IgD-negative memory B cell (primary cell): Measurements from ENCODE around the gene FAM3B. TPM values are rescaled to one million over a fixed set of nuclear protein-coding genes. Genes with fewer than 3 reads are reported as not detected.
"Not testable (repeated sequence)": the region's sequence is repeated elsewhere in the genome, so short reads cannot be mapped to it uniquely, and the experiment has no call there.

Experiments
- H3K27ac Mint-ChIP-seq, 3 donors: one replicate each; pipeline ENCODE4 v1.8.0; 2020 to 2022; ENCODE audit warnings: mild to moderate bottlenecking in 3 of 3, mixed read lengths in 3 of 3, moderate library complexity in 1 of 3
- H3K27me3 Mint-ChIP-seq: one replicate; pipeline ENCODE4 v1.8.0; 2021; ENCODE audit warnings: mixed read lengths
- H3K36me3 Mint-ChIP-seq: one replicate; pipeline ENCODE4 v1.8.0; 2020; ENCODE audit warnings: mild to moderate bottlenecking, mixed read lengths
- H3K4me1 Mint-ChIP-seq, 3 donors: one replicate each; pipeline ENCODE4 v1.8.0; 2020 to 2022; ENCODE audit warnings: mixed read lengths in 3 of 3, mild to moderate bottlenecking in 1 of 3
- H3K4me3 Mint-ChIP-seq, 4 donors: one replicate each; pipeline ENCODE4 v1.8.0; 2020 to 2022; ENCODE audit warnings: mild to moderate bottlenecking in 4 of 4, mixed read lengths in 4 of 4, moderate library complexity in 3 of 4
- H3K9me3 Mint-ChIP-seq, 3 donors: one replicate each; pipeline ENCODE4 v1.8.0; 2020 to 2021; ENCODE audit warnings: mixed read lengths in 3 of 3, mild to moderate bottlenecking in 1 of 3
- polyA plus RNA-seq: library from polyadenylated mRNA; unstranded; fragments of 300-500 nt; fragmentation: Illumina TruSeq; gene quantifications from one replicate; pipeline ENCODE4 v1.2.3, GENCODE V29; 2021

FAM3B gene
- polyA plus RNA-seq, 1 donor from 2014 or later: not detected

GRCh38 chr21:41304068-41304720 lies 12.4 kb upstream of the FAM3B start:
- Mint-ChIP-seq H3K27me3 (peaks cover 3% of the 10 kb centered on the region), H3K4me3 (no peak overlapping the region), H3K27ac (no peak overlapping the region), H3K36me3 (no peaks in the 10 kb centered on the region), H3K9me3 (no peaks in the 10 kb centered on the region), H3K4me1 (no peaks in the 10 kb centered on the region)

- Mint-ChIP-seq H3K4me3 (no peak overlapping the region), H3K27me3 (peaks cover 1% of the 10 kb centered on the region), H3K27ac (no peak overlapping the region), H3K36me3 (no peaks in the 10 kb centered on the region), H3K9me3 (no peaks in the 10 kb centered on the region), H3K4me1 (peaks cover 0 to 4% (median 3%) of the 10 kb centered on the region in 3 donors)
These were observed 9.4 kb upstream of the FAM3B start for GRCh38 chr21:41307219-41307618.

DNA sequence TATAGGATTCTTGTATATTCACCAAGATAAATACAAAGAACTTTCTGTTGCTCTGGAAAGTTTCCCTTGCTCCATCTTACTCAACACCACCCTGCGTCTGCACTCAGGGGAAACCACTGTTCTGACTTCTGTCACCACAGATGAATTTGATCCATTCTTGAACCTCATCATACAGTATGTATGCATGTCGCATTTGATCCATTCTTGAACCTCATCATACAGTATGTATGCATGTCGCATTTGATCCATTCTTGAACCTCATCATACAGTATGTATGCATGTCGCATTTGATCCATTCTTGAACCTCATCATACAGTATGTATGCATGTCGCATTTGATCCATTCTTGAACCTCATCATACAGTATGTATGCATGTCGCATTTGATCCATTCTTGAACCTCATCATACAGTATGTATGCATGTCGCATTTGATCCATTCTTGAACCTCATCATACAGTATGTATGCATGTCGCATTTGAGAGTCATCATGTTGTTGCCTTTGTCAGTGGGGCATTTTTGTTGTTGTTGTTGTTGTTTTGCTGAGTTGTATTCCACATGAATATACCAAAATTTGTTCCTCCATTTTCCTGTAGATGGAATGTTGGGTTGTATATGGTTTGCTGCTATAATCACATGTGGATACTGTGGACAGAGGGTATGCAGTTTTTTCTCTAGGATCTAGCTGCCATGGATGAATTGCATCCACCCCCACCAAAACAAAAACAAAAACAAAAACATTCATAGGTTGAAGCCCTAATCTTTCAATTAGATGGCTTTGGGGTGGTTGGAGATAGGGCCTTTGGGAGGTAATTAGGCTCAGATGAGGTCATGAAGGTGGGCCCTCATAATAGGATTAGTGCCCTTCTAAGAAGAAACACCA lies 3.1 kb upstream of the FAM3B start:
- H3K4me3 Mint-ChIP-seq, H3K4me1 Mint-ChIP-seq, H3K9me3 Mint-ChIP-seq, H3K36me3 Mint-ChIP-seq, H3K27ac Mint-ChIP-seq: not testable (repeated sequence)
- H3K27me3 Mint-ChIP-seq: peaks cover 24% of the 10 kb centered on the region

- Mint-ChIP-seq H3K27ac (no peak overlapping the region), H3K36me3 (no peaks in the 10 kb centered on the region), H3K9me3 (no peaks in the 10 kb centered on the region), H3K4me3 (peak overlapping the region in 1 of 4 donors; percentile 3), H3K27me3 (peaks cover 24% of the 10 kb centered on the region), H3K4me1 (peaks cover 1 to 9% (median 1%) of the 10 kb centered on the region in 3 donors)
These were observed 875 bp upstream of the FAM3B start for GRCh38 chr21:41315726-41316125.

GRCh38 chr21:41317063-41317392 lies 427 bp downstream of the FAM3B start:
- H3K36me3 Mint-ChIP-seq: no peaks in the 10 kb centered on the region
- peaks cover 24% of the 10 kb centered on the region for H3K27me3 Mint-ChIP-seq
- no peak overlapping the region for H3K4me3 Mint-ChIP-seq
- H3K4me1 Mint-ChIP-seq: peaks cover 0 to 9% (median 3%) of the 10 kb centered on the region in 3 donors
- H3K27ac Mint-ChIP-seq: no peak overlapping the region
- H3K9me3 Mint-ChIP-seq: no peaks in the 10 kb centered on the region

- Mint-ChIP-seq H3K27me3 (peaks cover 24% of the 10 kb centered on the region), H3K36me3 (no peaks in the 10 kb centered on the region), H3K4me3 (no peak overlapping the region), H3K9me3 (no peaks in the 10 kb centered on the region), H3K4me1 (peaks cover 0 to 9% (median 3%) of the 10 kb centered on the region in 3 donors), H3K27ac (no peak overlapping the region)
These were observed 857 bp downstream of the FAM3B start for GRCh38 chr21:41317458-41317857.

GRCh38 chr21:41318218-41318617 lies 1.6 kb downstream of the FAM3B start:
- H3K27me3 Mint-ChIP-seq: peaks cover 24% of the 10 kb centered on the region
- H3K9me3 Mint-ChIP-seq: no peaks in the 10 kb centered on the region
- no peak overlapping the region for H3K27ac Mint-ChIP-seq
- H3K36me3 Mint-ChIP-seq: no peaks in the 10 kb centered on the region
- H3K4me1 Mint-ChIP-seq: peaks cover 0 to 9% (median 3%) of the 10 kb centered on the region in 3 donors
- no peak overlapping the region for H3K4me3 Mint-ChIP-seq

- Mint-ChIP-seq H3K4me3 (no peak overlapping the region), H3K36me3 (no peaks in the 10 kb centered on the region), H3K27me3 (peaks cover 24% of the 10 kb centered on the region)
These were observed 2.7 kb downstream of the FAM3B start for GRCh38 chr21:41319273-41319672.

DNA sequence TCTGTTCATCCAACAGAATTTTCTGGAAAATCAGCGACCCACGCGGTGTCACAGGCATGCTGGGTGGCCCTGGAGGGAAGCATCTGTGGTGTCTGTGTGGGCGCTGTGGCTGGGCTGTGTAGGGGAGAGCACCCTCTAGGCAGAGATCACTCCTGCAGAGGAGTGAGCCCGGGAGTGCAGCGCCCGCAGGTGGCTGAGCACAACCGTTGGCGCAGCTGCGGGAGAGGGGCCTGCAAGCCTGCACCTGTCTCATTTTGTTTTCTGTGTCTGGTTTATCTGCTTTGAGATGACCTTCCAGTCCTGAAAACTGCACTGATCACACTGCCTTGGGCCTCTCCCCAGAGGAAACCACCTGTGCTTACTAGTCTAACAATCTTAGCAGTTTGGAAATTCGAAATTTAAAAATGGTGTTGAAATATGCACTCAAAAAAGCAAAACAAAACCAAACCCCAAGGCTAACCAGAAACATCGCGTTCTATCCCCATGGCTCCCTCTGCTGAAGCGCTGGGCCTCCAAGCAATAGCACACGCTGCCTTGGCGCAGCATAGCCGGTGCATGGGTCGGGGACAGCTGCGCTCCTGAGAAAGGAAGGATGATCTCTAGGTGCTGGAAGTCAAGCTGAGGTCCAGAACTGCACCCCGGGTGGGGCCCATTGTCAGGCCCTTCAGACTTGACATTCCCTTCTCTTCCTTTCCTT lies 4.8 kb downstream of the FAM3B start:
- Mint-ChIP-seq H3K27ac (no peak overlapping the region), H3K4me1 (peaks cover 0 to 3% (median 0%) of the 10 kb centered on the region in 3 donors), H3K36me3 (no peaks in the 10 kb centered on the region), H3K4me3 (no peak overlapping the region), H3K27me3 (peaks cover 11% of the 10 kb centered on the region), H3K9me3 (no peaks in the 10 kb centered on the region)

More at GRCh38 chr21:41319273-41319672, 2.7 kb downstream of the FAM3B start:
- H3K27ac Mint-ChIP-seq: no peak overlapping the region
- no peaks in the 10 kb centered on the region for H3K9me3 Mint-ChIP-seq
- peaks cover 0 to 9% (median 3%) of the 10 kb centered on the region in 3 donors for H3K4me1 Mint-ChIP-seq

DNA sequence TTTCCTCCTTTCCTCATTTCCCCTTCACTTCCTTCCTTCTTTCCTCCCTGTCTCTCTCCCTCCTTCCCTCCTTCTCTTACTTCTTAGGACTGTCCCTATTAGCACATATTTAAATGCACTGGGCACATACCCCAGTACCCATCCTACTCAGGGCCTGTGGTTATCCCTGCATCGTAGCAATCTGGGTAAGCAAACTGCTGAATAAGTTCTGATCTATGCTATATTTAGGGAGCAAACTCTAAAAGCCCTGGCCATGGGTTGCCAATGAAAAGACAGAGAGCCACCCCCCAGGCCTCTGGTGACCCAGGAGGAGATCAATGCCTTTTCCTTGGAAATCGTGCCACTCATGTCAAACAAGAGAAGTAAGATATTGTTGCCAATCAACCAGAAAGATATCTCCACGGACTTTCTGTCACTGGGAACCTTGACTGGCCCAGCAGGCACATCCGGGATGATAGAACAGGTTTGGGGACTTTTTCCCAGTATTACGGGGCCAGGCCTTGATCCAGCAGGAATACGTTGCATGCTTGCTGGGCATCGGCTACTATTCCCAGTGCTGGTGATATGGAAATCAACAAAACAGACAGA lies 5.4 kb downstream of the FAM3B start:
- Mint-ChIP-seq H3K4me3 (no peak overlapping the region), H3K9me3 (no peaks in the 10 kb centered on the region), H3K36me3 (no peaks in the 10 kb centered on the region), H3K27me3 (peaks cover 11% of the 10 kb centered on the region), H3K4me1 (peaks cover 0 to 3% (median 0%) of the 10 kb centered on the region in 3 donors), H3K27ac (no peak overlapping the region)

DNA sequence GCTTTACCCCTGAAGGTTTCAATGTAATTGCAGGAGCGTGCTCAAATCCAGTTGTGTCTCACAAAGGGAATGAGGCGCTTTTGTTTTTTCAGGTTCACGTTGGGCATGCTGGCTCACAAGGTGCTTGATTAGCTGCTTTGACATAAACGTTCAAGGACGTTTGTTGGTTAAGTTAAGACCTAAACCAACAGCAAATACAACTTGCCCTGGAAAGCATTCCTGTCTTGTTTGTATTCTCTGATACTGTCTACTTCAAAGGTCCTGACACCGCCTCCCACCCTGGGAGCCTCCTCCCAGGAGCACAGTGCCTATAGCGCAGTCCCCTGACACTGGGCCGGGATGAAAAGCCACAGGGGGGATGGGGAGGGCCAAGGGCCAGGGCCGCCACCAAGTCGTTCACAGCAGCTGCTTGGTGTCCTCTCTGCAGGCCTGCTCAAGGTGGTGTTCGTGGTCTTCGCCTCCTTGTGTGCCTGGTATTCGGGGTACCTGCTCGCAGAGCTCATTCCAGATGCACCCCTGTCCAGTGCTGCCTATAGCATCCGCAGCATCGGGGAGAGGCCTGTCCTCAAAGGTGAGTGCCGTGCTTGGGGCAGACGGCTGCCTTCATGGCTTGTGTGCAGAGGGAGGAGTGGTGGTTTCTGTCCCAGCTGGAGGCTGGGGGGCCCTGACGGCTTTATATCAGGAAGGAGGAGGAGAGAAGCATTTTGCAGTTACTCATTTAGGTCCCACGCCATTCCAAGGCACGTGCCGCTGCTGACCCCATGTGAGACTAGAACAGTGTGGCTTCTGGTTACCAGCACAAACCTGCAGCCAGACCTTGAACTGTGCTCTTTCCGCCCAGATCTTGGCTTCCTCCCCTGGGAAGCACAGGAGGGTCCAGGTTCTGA lies 6.1 kb downstream of the FAM3B start:
- H3K4me1 Mint-ChIP-seq: peaks cover 0 to 2% (median 0%) of the 10 kb centered on the region in 3 donors
- H3K27me3 Mint-ChIP-seq: peaks cover 5% of the 10 kb centered on the region
- H3K36me3 Mint-ChIP-seq: no peaks in the 10 kb centered on the region
- H3K4me3 Mint-ChIP-seq: no peak overlapping the region
- no peaks in the 10 kb centered on the region for H3K9me3 Mint-ChIP-seq
- no peak overlapping the region for H3K27ac Mint-ChIP-seq

DNA sequence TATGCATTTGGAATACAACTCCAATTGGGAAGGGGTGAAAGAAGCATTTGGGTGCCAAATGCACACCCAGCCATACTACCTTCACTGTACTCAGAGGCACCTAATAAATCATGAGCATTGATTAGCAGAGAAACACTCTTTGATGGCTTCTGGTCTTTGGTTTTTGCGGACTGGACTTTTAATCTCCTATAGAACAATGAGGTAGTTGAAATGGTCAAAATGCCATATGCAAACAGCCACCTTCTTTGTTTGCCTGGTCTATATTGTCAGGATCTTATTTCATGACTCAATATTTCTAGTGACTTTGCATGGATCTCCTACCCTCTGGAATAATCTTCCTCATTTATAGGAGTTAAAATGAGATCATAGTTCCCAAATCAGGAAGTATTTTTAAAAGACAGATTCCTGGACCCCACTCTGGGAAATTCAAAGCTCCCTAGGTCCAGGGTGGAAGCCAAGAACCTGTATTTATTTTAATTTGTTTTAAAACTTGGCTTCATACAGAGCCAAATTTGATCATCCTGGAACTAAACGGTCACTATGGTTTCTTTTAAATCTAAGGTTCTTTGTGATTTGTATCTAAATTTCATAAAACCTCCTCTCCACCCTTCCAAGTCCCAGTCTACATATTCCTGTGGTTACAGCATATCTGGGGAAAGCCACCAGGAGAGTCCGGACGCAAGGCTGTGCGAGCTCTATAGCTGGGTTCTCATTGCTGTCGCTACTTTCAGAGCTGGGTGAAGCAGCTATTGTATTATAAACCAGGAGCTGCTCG lies 8.7 kb downstream of the FAM3B start:
- no peak overlapping the region for H3K4me3 Mint-ChIP-seq
- H3K36me3 Mint-ChIP-seq: peaks cover 1% of the 10 kb centered on the region
- H3K9me3 Mint-ChIP-seq: no peaks in the 10 kb centered on the region
- peaks cover 0 to 2% (median 0%) of the 10 kb centered on the region in 3 donors for H3K4me1 Mint-ChIP-seq
- H3K27ac Mint-ChIP-seq: no peak overlapping the region
- peaks cover 2% of the 10 kb centered on the region for H3K27me3 Mint-ChIP-seq

- Mint-ChIP-seq H3K4me3 (no peak overlapping the region), H3K4me1 (peaks cover 0 to 2% (median 0%) of the 10 kb centered on the region in 3 donors), H3K27me3 (peaks cover 2% of the 10 kb centered on the region), H3K9me3 (no peaks in the 10 kb centered on the region), H3K36me3 (peaks cover 1% of the 10 kb centered on the region), H3K27ac (no peak overlapping the region)
These were observed 9.9 kb downstream of the FAM3B start for GRCh38 chr21:41326414-41327080.
